GM06990 (cell line): ENCODE results near the gene TLX2.

Experiments used
- DNase-seq: peaks from one replicate; pipeline ENCODE4 v3.0.0-alpha.2; 2011; ENCODE audit not compliant: insufficient read length; ENCODE audit errors: extremely low read depth
- H3K27me3 ChIP-seq: replicated peaks from 2 replicates; pipeline ENCODE4 v1.6.0; 2011; ENCODE audit warnings: low read length; ENCODE audit not compliant: control insufficient read depth, insufficient read depth
- H3K36me3 ChIP-seq: 2 replicates; pipeline ENCODE4 v1.5.1; 2011; ENCODE audit warnings: low read length; ENCODE audit not compliant: control insufficient read depth, insufficient read depth
- H3K4me3 ChIP-seq: replicated peaks from 2 replicates; pipeline ENCODE4 v1.5.1; 2011; ENCODE audit warnings: low read depth, mild to moderate bottlenecking, control low read depth, low read length
- TF ChIP-seq, protein P1 (sequence below): IDR thresholded peaks from 2 replicates; pipeline ENCODE4 v1.5.1; 2011; ENCODE audit warnings: low read length, control low read depth, mild to moderate bottlenecking, inconsistent platforms; ENCODE audit not compliant: insufficient read depth, poor library complexity, severe bottlenecking

TLX2 gene

DNA sequence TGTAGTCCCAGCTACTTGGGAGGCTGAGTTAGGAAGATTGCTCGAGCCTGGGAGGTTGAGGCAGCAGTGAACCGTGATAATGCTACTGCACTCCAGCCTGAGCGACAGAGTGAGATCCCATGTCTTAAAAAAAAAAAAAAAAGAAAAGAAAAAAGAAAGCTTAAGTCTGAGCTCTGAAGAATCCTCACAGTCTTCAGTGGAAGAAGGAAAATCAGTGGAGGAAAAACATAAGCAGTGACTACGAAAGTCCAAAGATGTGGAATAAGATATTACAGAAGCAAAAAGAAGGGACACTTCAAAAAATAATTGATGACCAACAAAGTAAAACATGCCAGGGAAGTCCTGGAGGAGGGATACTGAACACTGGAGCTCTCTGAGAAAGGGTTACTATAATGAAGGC is 4.0 kb upstream of the TLX2 start:
- Histone ChIP-seq H3K27me3 (peaks cover 2% of the 10 kb centered on the region; the same call in 1 of the 2 replicates), H3K4me3 (no peak overlapping the region), H3K36me3 (peaks cover 4% of the 10 kb centered on the region)
- no peak for DNase-seq
- TF ChIP-seq, protein P1, sequence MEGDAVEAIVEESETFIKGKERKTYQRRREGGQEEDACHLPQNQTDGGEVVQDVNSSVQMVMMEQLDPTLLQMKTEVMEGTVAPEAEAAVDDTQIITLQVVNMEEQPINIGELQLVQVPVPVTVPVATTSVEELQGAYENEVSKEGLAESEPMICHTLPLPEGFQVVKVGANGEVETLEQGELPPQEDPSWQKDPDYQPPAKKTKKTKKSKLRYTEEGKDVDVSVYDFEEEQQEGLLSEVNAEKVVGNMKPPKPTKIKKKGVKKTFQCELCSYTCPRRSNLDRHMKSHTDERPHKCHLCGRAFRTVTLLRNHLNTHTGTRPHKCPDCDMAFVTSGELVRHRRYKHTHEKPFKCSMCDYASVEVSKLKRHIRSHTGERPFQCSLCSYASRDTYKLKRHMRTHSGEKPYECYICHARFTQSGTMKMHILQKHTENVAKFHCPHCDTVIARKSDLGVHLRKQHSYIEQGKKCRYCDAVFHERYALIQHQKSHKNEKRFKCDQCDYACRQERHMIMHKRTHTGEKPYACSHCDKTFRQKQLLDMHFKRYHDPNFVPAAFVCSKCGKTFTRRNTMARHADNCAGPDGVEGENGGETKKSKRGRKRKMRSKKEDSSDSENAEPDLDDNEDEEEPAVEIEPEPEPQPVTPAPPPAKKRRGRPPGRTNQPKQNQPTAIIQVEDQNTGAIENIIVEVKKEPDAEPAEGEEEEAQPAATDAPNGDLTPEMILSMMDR = no peak

GRCh38 chr2:74511104-74511989 is 2.9 kb upstream of the TLX2 start:
- Histone ChIP-seq H3K4me3 (no peak overlapping the region), H3K27me3 (peaks cover 2% of the 10 kb centered on the region; the same call in 1 of the 2 replicates), H3K36me3 (no peaks in the 10 kb centered on the region)
- TF ChIP-seq, protein P1 = no peak
- DNase-seq = no peak

DNA sequence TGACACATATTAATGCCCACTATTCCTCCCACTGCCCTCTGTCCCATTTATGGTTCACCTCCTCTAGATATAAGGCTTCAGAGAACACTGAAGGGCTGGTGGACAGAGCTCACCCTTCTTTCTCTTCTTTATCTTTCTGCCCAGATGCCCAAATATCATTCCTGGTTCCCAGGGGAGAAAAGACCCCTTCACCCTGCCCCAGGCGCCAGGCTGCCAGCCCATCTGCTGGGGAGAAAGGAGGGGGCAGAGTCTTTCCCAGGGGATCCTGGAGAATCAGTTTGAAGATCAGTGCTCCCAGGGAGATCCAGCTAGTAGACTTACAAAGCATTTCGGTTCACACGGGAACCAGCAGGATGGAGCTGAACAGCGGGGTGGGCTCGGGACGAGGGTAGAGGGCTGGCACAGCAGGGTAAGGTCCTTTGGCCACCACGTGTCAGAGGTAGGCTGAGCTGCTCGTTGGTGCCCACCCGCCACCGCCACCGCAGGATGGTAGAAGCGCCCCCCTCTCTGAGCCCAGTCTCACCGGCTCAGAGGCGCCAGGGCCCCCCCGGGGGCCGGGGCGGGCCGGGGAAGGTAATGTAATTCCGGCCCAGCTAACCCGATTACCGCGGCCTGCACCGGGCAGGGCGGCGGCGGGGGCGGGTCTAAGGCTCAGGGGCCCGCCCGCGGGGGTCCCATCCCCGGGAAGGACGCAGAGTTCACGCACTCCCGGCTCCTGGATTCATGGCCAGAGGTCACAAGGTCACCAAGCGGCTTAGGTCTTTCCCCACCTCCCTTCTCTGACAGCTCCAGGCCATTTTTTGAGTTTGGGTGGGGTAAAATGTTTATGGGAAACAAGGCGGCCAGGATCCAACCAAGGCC is 1.3 kb upstream of the TLX2 start:
- no peak for DNase-seq
- Histone ChIP-seq H3K4me3 (no peak overlapping the region), H3K36me3 (no peaks in the 10 kb centered on the region), H3K27me3 (peaks cover 2% of the 10 kb centered on the region; the same call in 1 of the 2 replicates)
- TF ChIP-seq, protein P1 = no peak

- TF ChIP-seq, protein P1 = no peak
- peaks cover 2% of the 10 kb centered on the region; the same call in 1 of the 2 replicates for H3K27me3 ChIP-seq
- no peaks in the 10 kb centered on the region for H3K36me3 ChIP-seq
- peak; percentile 33 for DNase-seq
- H3K4me3 ChIP-seq = peak overlapping the region; percentile 46
These were observed 464 bp upstream of the TLX2 start for GRCh38 chr2:74513605-74514367.

GRCh38 chr2:74515271-74515980 is 1.2 kb downstream of the TLX2 start:
- no peaks in the 10 kb centered on the region for H3K36me3 ChIP-seq
- peak; percentile 37 for DNase-seq
- no peak overlapping the region for H3K4me3 ChIP-seq
- TF ChIP-seq, protein P1 = no peak
- H3K27me3 ChIP-seq = peaks cover 2% of the 10 kb centered on the region; the same call in 1 of the 2 replicates
